WTC11 (cell line): ENCODE results near the gene WDR91. TPM values are rescaled to one million over a fixed set of nuclear protein-coding genes. Genes with fewer than 3 reads are reported as not detected.

ENCODE experiments used
- ATAC-seq: fragments of 200-7000 bp; cut with Tn5 transposase; 2 replicates; pipeline ENCODE4 v1.10.0; 2021; ENCODE audit warnings: mild to moderate bottlenecking, moderate library complexity
- Bru-seq: library from RNA; stranded (reverse); fragments of 400-500 nt; gene quantifications from one replicate; lab custom pipeline; 2021; lab: Mats Ljungman, UMichigan
- CTCF ChIA-PET: fragments of 300-600 bp; sonication (Branson Sonifier 250); formaldehyde crosslinking; loops from one replicate; lab custom pipeline; 2021; ENCODE audit warnings: antibody characterized with exemption; lab: Charles Lee
- POLR2A ChIA-PET: fragments of 350-600 bp; sonication (Branson Sonifier 250); formaldehyde crosslinking; loops from one replicate; lab custom pipeline; 2021; ENCODE audit warnings: antibody characterized with exemption; lab: Charles Lee
- DNase-seq: peaks from one replicate; pipeline ENCODE4 v3.0.0; 2021; ENCODE audit warnings: low spot score
- H3K27ac Mint-ChIP-seq: 2 replicates; pipeline ENCODE4 v1.8.0; 2021; ENCODE audit warnings: mixed read lengths
- H3K27me3 Mint-ChIP-seq: 2 replicates; pipeline ENCODE4 v1.8.0; 2021; ENCODE audit warnings: low read depth, mild to moderate bottlenecking, moderate library complexity, mixed read lengths
- H3K36me3 Mint-ChIP-seq: 2 replicates; pipeline ENCODE4 v1.8.0; 2021; ENCODE audit warnings: mixed read lengths
- H3K4me1 Mint-ChIP-seq: 2 replicates; pipeline ENCODE4 v1.8.0; 2022; ENCODE audit warnings: mixed read lengths
- H3K4me3 Mint-ChIP-seq: 2 replicates; pipeline ENCODE4 v1.8.0; 2021; ENCODE audit warnings: mild to moderate bottlenecking, moderate library complexity, mixed read lengths
- H3K9me3 Mint-ChIP-seq: 2 replicates; pipeline ENCODE4 v1.8.0; 2021; ENCODE audit warnings: mixed read lengths
- ELF4 ChIP-seq: sonication (generic); formaldehyde crosslinking; IDR thresholded peaks from 2 replicates; pipeline ENCODE4 v1.8.1; 2022; ENCODE audit warnings: low read depth, mild to moderate bottlenecking, moderate library complexity, missing genetic modification reagents
- FOXP1 ChIP-seq: sonication (generic); formaldehyde crosslinking; IDR thresholded peaks from 2 replicates; pipeline ENCODE4 v1.8.0; 2022; ENCODE audit warnings: missing genetic modification reagents, mild to moderate bottlenecking, moderate library complexity, borderline replicate concordance
- IRF2 ChIP-seq: sonication (generic); formaldehyde crosslinking; IDR thresholded peaks from 2 replicates; pipeline ENCODE4 v1.8.0; 2022; ENCODE audit warnings: low read depth, missing genetic modification reagents, borderline replicate concordance
- MYBL2 ChIP-seq: sonication (generic); formaldehyde crosslinking; IDR thresholded peaks from 2 replicates; pipeline ENCODE4 v1.8.1; 2023; ENCODE audit warnings: mild to moderate bottlenecking, moderate library complexity, missing genetic modification reagents
- PRRX2 ChIP-seq: fragments of 250-450 bp; sonication (Bioruptor Pico); IDR thresholded peaks from 2 replicates; pipeline ENCODE4 v1.8.0; 2021; ENCODE audit warnings: mild to moderate bottlenecking
- RELA ChIP-seq: sonication (generic); formaldehyde crosslinking; IDR thresholded peaks from 2 replicates; pipeline ENCODE4 v1.8.1; 2022; ENCODE audit warnings: missing genetic modification reagents, mild to moderate bottlenecking, borderline replicate concordance
- SP1 ChIP-seq: sonication (generic); formaldehyde crosslinking; conservative IDR thresholded peaks from 2 replicates; pipeline ENCODE4 v1.8.1; 2022; ENCODE audit warnings: missing genetic modification reagents
- TEAD1 ChIP-seq: sonication (generic); formaldehyde crosslinking; IDR thresholded peaks from 2 replicates; pipeline ENCODE4 v1.8.0; 2022; ENCODE audit warnings: mild to moderate bottlenecking, missing genetic modification reagents
- ZBTB21 ChIP-seq: sonication (generic); formaldehyde crosslinking; IDR thresholded peaks from 2 replicates; pipeline ENCODE4 v1.8.1; 2023; ENCODE audit warnings: mild to moderate bottlenecking, missing genetic modification reagents, borderline replicate concordance
- long read RNA-seq, 3 experiments: library from RNA in 1 of 3; library from capped mRNA in 1 of 3; library from polyadenylated mRNA in 1 of 3; unstranded in 2 of 3; stranded (forward) in 1 of 3; transcript quantifications; one replicate each; pipeline ENCODE4 v2.0.0, GENCODE V29; 2021
- total RNA-seq: library from RNA; stranded (reverse); gene quantifications from 3 replicates; pipeline ENCODE4 v1.2.3, GENCODE V29; 2021
- TF ChIP-seq, protein P1 (sequence below): sonication (generic); formaldehyde crosslinking; IDR thresholded peaks from 2 replicates; pipeline ENCODE4 v1.8.0; 2022; ENCODE audit warnings: mild to moderate bottlenecking, missing genetic modification reagents
- TF ChIP-seq, protein P2 (sequence below): fragments of 250-450 bp; sonication (Bioruptor Pico); IDR thresholded peaks from 2 replicates; pipeline ENCODE4 v1.9.0; 2021; ENCODE audit warnings: moderate library complexity, mild to moderate bottlenecking, inconsistent platforms, borderline replicate concordance
- TF ChIP-seq, protein P3 (sequence below): sonication (generic); formaldehyde crosslinking; IDR thresholded peaks from 2 replicates; pipeline ENCODE4 v1.8.1; 2023; ENCODE audit warnings: mild to moderate bottlenecking, missing genetic modification reagents, borderline replicate concordance
- TF ChIP-seq, protein P4 (sequence below): sonication (generic); formaldehyde crosslinking; IDR thresholded peaks from 2 replicates; pipeline ENCODE4 v1.8.0; 2022; ENCODE audit warnings: mild to moderate bottlenecking, missing genetic modification reagents

The WDR91 gene
- total RNA-seq (8.8 to 12.0 TPM (median 10.2 TPM) in 3 replicates), Bru-seq, nascent RNA (percentile 59 among the genes with signal in this experiment)
- long read RNA-seq, experiment 1, full-length matches to known transcripts: 25 of 33 reads
- long read RNA-seq, experiment 1, partial matches to known transcripts: 4 of 33 reads
- long read RNA-seq, experiment 1, other reads (novel, unspliced or antisense): 4 of 33 reads
- long read RNA-seq, experiment 2, full-length matches to known transcripts: 1 of 5 reads
- long read RNA-seq, experiment 2, partial matches to known transcripts: 2 of 5 reads
- long read RNA-seq, experiment 2, other reads (novel, unspliced or antisense): 2 of 5 reads
- long read RNA-seq, experiment 3, full-length matches to known transcripts: 2 of 2 reads
- long read RNA-seq, experiment 3, partial matches to known transcripts: 0 of 2 reads
- long read RNA-seq, experiment 3, other reads (novel, unspliced or antisense): 0 of 2 reads

DNA sequence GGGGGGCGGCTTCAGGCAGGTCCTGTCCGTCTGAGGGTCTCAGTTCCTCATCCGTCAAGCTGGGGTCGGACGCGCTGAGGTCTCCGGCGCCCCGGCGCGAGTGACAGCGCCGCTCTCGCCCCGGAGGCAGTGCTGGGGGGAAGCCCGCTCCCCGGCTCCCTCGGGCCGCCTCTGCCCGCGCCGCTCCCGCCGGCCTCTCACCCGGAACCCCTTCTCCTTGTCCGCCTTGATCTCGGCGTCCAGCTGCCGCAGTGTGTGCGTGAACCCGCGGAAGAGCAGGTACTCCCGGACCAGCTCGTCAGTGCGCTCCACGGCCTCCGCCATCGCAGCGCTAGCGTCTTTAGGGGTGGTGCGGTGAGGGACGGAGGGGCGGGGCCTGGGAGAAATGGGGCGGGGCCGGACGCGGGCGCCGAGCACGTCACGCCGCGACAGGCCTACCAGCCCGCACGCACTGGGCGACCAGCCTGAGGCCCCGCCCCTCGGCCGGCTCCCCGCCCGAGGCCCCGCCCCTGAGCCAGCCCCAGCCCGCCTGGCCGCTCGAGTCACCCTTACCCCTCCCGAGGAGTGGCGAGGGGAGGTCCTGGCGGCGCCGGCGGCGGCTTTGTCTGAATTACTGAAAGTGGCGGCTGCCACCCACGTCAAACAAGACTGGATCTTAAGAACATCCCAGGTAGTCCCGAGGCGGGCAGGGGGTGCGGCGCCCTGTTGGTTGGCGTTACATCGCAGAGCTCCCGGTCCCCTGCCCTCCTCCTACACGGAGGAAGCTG, at the start of gene WDR91:
Gene WDR91 (minus strand): TSS at position 348 of the 767 bp plus-strand sequence. CDS start 24 bp downstream, at position 324.
- peak; percentile 97 for DNase-seq
- peak; percentile 96 for ATAC-seq
- TF ChIP-seq, protein P1, sequence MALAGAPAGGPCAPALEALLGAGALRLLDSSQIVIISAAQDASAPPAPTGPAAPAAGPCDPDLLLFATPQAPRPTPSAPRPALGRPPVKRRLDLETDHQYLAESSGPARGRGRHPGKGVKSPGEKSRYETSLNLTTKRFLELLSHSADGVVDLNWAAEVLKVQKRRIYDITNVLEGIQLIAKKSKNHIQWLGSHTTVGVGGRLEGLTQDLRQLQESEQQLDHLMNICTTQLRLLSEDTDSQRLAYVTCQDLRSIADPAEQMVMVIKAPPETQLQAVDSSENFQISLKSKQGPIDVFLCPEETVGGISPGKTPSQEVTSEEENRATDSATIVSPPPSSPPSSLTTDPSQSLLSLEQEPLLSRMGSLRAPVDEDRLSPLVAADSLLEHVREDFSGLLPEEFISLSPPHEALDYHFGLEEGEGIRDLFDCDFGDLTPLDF (CRISPR knock-in tag): 0 out of 2 replicates have a peak, but pooled peaks have one; percentile 19
- TF ChIP-seq FOXP1 (CRISPR knock-in tag): peak; percentile 88
- no peak for TF ChIP-seq MYBL2 (CRISPR knock-in tag)
- TF ChIP-seq RELA (CRISPR knock-in tag): 0 out of 2 replicates have a peak, but pooled peaks have one; percentile 18
- TF ChIP-seq SP1: peak; percentile 86
- 0 out of 2 replicates have a peak, but pooled peaks have one; percentile 8 for TF ChIP-seq TEAD1 (CRISPR knock-in tag)
- no peak for TF ChIP-seq ELF4 (CRISPR knock-in tag)
- no peak for TF ChIP-seq ZBTB21 (CRISPR knock-in tag)
- POLR2A ChIA-PET: no interaction called here
- H3K4me1 Mint-ChIP-seq: peaks cover 20% of the 10 kb centered on the region
- H3K4me3 Mint-ChIP-seq: peak within 1 kb of the TSS; percentile 92
- H3K27me3 Mint-ChIP-seq: peaks cover 15% of the 10 kb centered on the region
- H3K9me3 Mint-ChIP-seq: no peaks in the 10 kb centered on the region
- H3K27ac Mint-ChIP-seq: peak within 1 kb of the TSS; percentile 85
- no peaks in the 10 kb centered on the region for H3K36me3 Mint-ChIP-seq
- CTCF ChIA-PET: interaction anchor here (0.6 to 2.5 kb wide), 10 partner anchors 9 to 459 kb away, joined by 3 to 8 read pairs (median 4); partner anchors contain the start of genes AGBL3 and CYREN

DNA sequence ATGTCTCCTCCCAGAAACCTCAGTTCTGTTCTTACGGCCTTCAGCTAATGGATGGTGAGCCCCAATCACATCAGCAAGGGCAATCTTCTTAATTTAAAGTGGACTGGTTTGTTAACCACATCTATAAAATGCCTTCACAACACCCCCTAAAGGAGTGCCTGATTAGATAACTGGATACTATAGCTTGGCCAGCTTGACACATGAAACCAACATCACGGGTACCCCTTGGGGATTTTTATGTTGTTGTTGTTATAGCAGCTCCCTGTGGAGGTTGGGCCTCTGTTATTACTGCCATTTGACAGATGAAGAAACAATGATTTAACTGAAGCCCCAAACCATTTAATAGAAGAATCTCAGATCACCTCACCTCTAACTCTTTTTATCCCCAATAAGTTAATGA, 49.1 kb upstream of the WDR91 start:
- no peak overlapping the region for H3K27ac Mint-ChIP-seq
- ATAC-seq (no peak), DNase-seq (no peak)
- H3K4me3 Mint-ChIP-seq: no peak overlapping the region
- H3K27me3 Mint-ChIP-seq: no peaks in the 10 kb centered on the region; the same call in 1 of the 2 replicates
- CTCF ChIA-PET: interaction anchor here (1.6 to 5.2 kb wide), 2 partner anchors 8 to 15 kb away, joined by 4 to 52 read pairs; no protein-coding TSS in a partner anchor
- POLR2A ChIA-PET: no interaction called here
- H3K9me3 Mint-ChIP-seq: peaks cover 8% of the 10 kb centered on the region
- TF ChIP-seq, protein P2, sequence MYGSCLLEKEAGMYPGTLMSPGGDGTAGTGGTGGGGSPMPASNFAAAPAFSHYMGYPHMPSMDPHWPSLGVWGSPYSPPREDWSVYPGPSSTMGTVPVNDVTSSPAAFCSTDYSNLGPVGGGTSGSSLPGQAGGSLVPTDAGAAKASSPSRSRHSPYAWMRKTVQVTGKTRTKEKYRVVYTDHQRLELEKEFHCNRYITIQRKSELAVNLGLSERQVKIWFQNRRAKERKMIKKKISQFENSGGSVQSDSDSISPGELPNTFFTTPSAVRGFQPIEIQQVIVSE (CRISPR knock-in tag): no peak
- TF ChIP-seq, protein P3, sequence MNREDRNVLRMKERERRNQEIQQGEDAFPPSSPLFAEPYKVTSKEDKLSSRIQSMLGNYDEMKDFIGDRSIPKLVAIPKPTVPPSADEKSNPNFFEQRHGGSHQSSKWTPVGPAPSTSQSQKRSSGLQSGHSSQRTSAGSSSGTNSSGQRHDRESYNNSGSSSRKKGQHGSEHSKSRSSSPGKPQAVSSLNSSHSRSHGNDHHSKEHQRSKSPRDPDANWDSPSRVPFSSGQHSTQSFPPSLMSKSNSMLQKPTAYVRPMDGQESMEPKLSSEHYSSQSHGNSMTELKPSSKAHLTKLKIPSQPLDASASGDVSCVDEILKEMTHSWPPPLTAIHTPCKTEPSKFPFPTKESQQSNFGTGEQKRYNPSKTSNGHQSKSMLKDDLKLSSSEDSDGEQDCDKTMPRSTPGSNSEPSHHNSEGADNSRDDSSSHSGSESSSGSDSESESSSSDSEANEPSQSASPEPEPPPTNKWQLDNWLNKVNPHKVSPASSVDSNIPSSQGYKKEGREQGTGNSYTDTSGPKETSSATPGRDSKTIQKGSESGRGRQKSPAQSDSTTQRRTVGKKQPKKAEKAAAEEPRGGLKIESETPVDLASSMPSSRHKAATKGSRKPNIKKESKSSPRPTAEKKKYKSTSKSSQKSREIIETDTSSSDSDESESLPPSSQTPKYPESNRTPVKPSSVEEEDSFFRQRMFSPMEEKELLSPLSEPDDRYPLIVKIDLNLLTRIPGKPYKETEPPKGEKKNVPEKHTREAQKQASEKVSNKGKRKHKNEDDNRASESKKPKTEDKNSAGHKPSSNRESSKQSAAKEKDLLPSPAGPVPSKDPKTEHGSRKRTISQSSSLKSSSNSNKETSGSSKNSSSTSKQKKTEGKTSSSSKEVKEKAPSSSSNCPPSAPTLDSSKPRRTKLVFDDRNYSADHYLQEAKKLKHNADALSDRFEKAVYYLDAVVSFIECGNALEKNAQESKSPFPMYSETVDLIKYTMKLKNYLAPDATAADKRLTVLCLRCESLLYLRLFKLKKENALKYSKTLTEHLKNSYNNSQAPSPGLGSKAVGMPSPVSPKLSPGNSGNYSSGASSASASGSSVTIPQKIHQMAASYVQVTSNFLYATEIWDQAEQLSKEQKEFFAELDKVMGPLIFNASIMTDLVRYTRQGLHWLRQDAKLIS (CRISPR knock-in tag): no peak
- TF ChIP-seq, protein P4, sequence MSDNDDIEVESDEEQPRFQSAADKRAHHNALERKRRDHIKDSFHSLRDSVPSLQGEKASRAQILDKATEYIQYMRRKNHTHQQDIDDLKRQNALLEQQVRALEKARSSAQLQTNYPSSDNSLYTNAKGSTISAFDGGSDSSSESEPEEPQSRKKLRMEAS (CRISPR knock-in tag): no peak
- no peak for TF ChIP-seq PRRX2
- no peak for TF ChIP-seq IRF2 (CRISPR knock-in tag)
- peaks cover 14% of the 10 kb centered on the region for H3K4me1 Mint-ChIP-seq
- H3K36me3 Mint-ChIP-seq: no peaks in the 10 kb centered on the region
